Lung (tissue), 12 donors: ENCODE measurements around the gene ZFP1. TPM values are rescaled to one million over a fixed set of nuclear protein-coding genes. Genes with fewer than 3 reads are reported as not detected.

ENCODE experiments used
- ATAC-seq: fragments of 200-7000 bp; cut with Tn5 transposase; one replicate; pipeline ENCODE4 v1.9.1; 2020; ENCODE audit warnings: moderate number of reproducible peaks; ENCODE audit not compliant: insufficient read depth, low FRiP score
- DNase-seq, 3 donors: peaks; one replicate each; pipeline ENCODE4 v3.0.0-alpha.2; 2013 to 2017
- H3K27ac ChIP-seq, 2 donors: one replicate each; pipeline ENCODE4 v1.5.1; 2013; ENCODE audit warnings: mild to moderate bottlenecking in 2 of 2, moderate library complexity in 2 of 2, control low read depth in 1 of 2, inconsistent platforms in 1 of 2, low read depth in 1 of 2, low read length in 1 of 2
- H3K27me3 ChIP-seq, 3 donors: one replicate each; pipeline ENCODE4 v1.5.1; 2013; ENCODE audit warnings: low read length in 2 of 3; ENCODE audit not compliant: control insufficient read depth in 3 of 3, insufficient read depth in 3 of 3
- H3K36me3 ChIP-seq, 4 donors: one replicate each; pipeline ENCODE4 v1.5.1; 2013; ENCODE audit warnings: low read length in 4 of 4, mild to moderate bottlenecking in 1 of 4, moderate library complexity in 1 of 4; ENCODE audit not compliant: control insufficient read depth in 4 of 4, insufficient read depth in 4 of 4
- H3K4me1 ChIP-seq, 5 donors: one replicate each; pipeline ENCODE4 v1.5.1; 2013; ENCODE audit warnings: low read length in 5 of 5, mild to moderate bottlenecking in 2 of 5, moderate library complexity in 1 of 5; ENCODE audit not compliant: control insufficient read depth in 5 of 5, insufficient read depth in 5 of 5
- H3K4me3 ChIP-seq: one replicate; pipeline ENCODE4 v1.5.1; 2013; ENCODE audit warnings: mild to moderate bottlenecking, control low read depth, moderate library complexity
- H3K9ac ChIP-seq, 2 donors: one replicate each; pipeline ENCODE4 v1.5.1; 2013; ENCODE audit warnings: low read length in 2 of 2, control low read depth in 1 of 2; ENCODE audit not compliant: insufficient read depth in 1 of 2
- H3K9me3 ChIP-seq, 4 donors: one replicate each; pipeline ENCODE4 v1.5.1; 2013; ENCODE audit warnings: low read length in 3 of 4, mild to moderate bottlenecking in 1 of 4, moderate library complexity in 1 of 4; ENCODE audit not compliant: control insufficient read depth in 4 of 4, insufficient read depth in 3 of 4
- CTCF ChIP-seq: IDR thresholded peaks from 2 replicates; pipeline ENCODE4 v1.5.1; 2012; ENCODE audit warnings: mild to moderate bottlenecking; ENCODE audit errors: control extremely low read depth, extremely low read depth
- WGBS, 2 donors: extraction: QIAGEN DNeasy Blood & Tissue Kit; methylation state at CpG; one replicate each; pipeline ENCODE4 v1.1.7; 2013; 5-methylcytosine and 5-hydroxymethylcytosine counted together
- polyA plus RNA-seq, 2 donors: library from polyadenylated mRNA; stranded (reverse); fragments of 200-250 nt; gene quantifications; one replicate each; pipeline ENCODE4 v1.2.1, GENCODE V29; 2013
- total RNA-seq, 2 donors: library from RNA; depleted of rRNA in 1 of 2; stranded (reverse); fragments of >200 nt in 1 of 2; gene quantifications; one replicate each; pipeline ENCODE4 v1.2.1, GENCODE V29; 2014 to 2021
- donor health status: control.
- donor health status: control.
- donor health status: Bipolar disorder and iron deficiency.
- donor health status: healthy.
- donor health status: DM: yes; HTN: yes; CAD: no.

The ZFP1 gene
- total and polyA plus RNA-seq, 4 donors: 3.3 to 18.4 (median 6.1) TPM

GRCh38 chr16:75193730-75194444 is 45.6 kb downstream of the ZFP1 start:
- TF ChIP-seq CTCF: no peak
- H3K9ac ChIP-seq: no peak overlapping the region
- DNase-seq: no peak
- no peak overlapping the region for H3K27ac ChIP-seq
- H3K4me3 ChIP-seq: no peak overlapping the region
- no peak for ATAC-seq
- peaks cover 0 to 5% (median 0%) of the 10 kb centered on the region in 5 donors for H3K4me1 ChIP-seq
- no peaks in the 10 kb centered on the region for H3K9me3 ChIP-seq
- 78 to 91% methylated on average over 10 of the region's 10 CpGs for WGBS, 2 donors
- H3K36me3 ChIP-seq: no peaks in the 10 kb centered on the region
- H3K27me3 ChIP-seq: peaks cover 0 to 4% (median 0%) of the 10 kb centered on the region in 3 donors

- Histone ChIP-seq H3K27ac (no peak overlapping the region), H3K4me1 (peaks cover 0 to 5% (median 0%) of the 10 kb centered on the region in 5 donors), H3K4me3 (no peak overlapping the region), H3K9ac (no peak overlapping the region), H3K27me3 (peaks cover 0 to 4% (median 0%) of the 10 kb centered on the region in 3 donors), H3K36me3 (no peaks in the 10 kb centered on the region), H3K9me3 (no peaks in the 10 kb centered on the region)
- ATAC-seq (no peak), DNase-seq (no peak)
- no peak for TF ChIP-seq CTCF
- WGBS, 2 donors: 83 to 89% methylated on average over 24 of the region's 24 CpGs
Observed at GRCh38 chr16:75195811-75196790, 47.8 kb downstream of the ZFP1 start.

- Histone ChIP-seq H3K4me3 (no peak overlapping the region), H3K9me3 (no peaks in the 10 kb centered on the region), H3K9ac (no peak overlapping the region), H3K27ac (no peak overlapping the region), H3K27me3 (peaks cover 0 to 4% (median 0%) of the 10 kb centered on the region in 3 donors), H3K36me3 (no peaks in the 10 kb centered on the region), H3K4me1 (peaks cover 0 to 5% (median 0%) of the 10 kb centered on the region in 5 donors)
- TF ChIP-seq CTCF: no peak
- WGBS, 2 donors: 68 to 79% methylated on average over 9 of the region's 9 CpGs
- no peak for DNase-seq
- ATAC-seq: no peak
Observed at GRCh38 chr16:75196836-75197235, 48.5 kb downstream of the ZFP1 start.
